ENCODE data around the gene MAPK9. TPM values are rescaled to one million over a fixed set of nuclear protein-coding genes. Genes with fewer than 3 reads are reported as not detected.

The MAPK9 gene
- total RNA-seq, 2 experiments from 2014 or later: 19.9 to 42.1 TPM

- Histone ChIP-seq H4K20me1 (ENCODE audit: insufficient read depth, low read length) (no peaks in the 10 kb centered on the region), H3K4me1 (ENCODE audit: insufficient read depth, low read length, poor library complexity, severe bottlenecking) (no peaks in the 10 kb centered on the region), H3K9me2 (ENCODE audit: insufficient read depth, low read length) (no peaks in the 10 kb centered on the region), H3K4me3 (ENCODE audit: low read depth, low read length, poor library complexity, severe bottlenecking) (no peak overlapping the region), H3K27ac (ENCODE audit: low read depth, low read length, poor library complexity, severe bottlenecking) (no peak overlapping the region), H3K4me2 (ENCODE audit: low read length) (no peak overlapping the region), H3K36me3 (ENCODE audit: insufficient read depth, low read length) (peaks cover 47% of the 10 kb centered on the region), H2AFZ (ENCODE audit: low read length) (no peak overlapping the region), H3K9me3 (ENCODE audit: low read length) (no peaks in the 10 kb centered on the region), H3K79me2 (ENCODE audit: insufficient read depth, low read depth, low read length) (no peaks in the 10 kb centered on the region)
- intact Hi-C loops (cut with micrococcal nuclease; ENCODE audit: unreplicated experiment): no loop called here
- no peak for DNase-seq (ENCODE audit: low spot score)
- BruUV-seq (replicated peaks): no TSS peak
- no peak for TF ChIP-seq EZH2phosphoT487 (IDR thresholded peaks at IDR 0.05; ENCODE audit: borderline replicate concordance, low read depth, low read length)
- TF ChIP-seq, protein P1, sequence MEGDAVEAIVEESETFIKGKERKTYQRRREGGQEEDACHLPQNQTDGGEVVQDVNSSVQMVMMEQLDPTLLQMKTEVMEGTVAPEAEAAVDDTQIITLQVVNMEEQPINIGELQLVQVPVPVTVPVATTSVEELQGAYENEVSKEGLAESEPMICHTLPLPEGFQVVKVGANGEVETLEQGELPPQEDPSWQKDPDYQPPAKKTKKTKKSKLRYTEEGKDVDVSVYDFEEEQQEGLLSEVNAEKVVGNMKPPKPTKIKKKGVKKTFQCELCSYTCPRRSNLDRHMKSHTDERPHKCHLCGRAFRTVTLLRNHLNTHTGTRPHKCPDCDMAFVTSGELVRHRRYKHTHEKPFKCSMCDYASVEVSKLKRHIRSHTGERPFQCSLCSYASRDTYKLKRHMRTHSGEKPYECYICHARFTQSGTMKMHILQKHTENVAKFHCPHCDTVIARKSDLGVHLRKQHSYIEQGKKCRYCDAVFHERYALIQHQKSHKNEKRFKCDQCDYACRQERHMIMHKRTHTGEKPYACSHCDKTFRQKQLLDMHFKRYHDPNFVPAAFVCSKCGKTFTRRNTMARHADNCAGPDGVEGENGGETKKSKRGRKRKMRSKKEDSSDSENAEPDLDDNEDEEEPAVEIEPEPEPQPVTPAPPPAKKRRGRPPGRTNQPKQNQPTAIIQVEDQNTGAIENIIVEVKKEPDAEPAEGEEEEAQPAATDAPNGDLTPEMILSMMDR (conservative IDR thresholded peaks at IDR 0.05; ENCODE audit: low read length): no peak
- CTCF ChIA-PET (ENCODE audit: unreplicated experiment): interaction anchor here (0.7 kb wide), 1 partner anchor 122 kb away, joined by 3 read pairs; no protein-coding TSS in a partner anchor
- POLR2A ChIA-PET: interaction anchor here (0.7 to 1.5 kb wide), 2 partner anchors 8 to 31 kb away, joined by 3 to 4 read pairs; no protein-coding TSS in a partner anchor
These were observed 57.6 kb downstream of the MAPK9 start for GRCh38 chr5:180234271-180234670.

GRCh38 chr5:180233729-180234128 lies 58.2 kb downstream of the MAPK9 start:
- Histone ChIP-seq H3K4me3 (ENCODE audit: low read depth, low read length, poor library complexity, severe bottlenecking) (no peak overlapping the region), H3K4me1 (ENCODE audit: insufficient read depth, low read length, poor library complexity, severe bottlenecking) (no peaks in the 10 kb centered on the region), H2AFZ (ENCODE audit: low read length) (no peak overlapping the region), H3K9me3 (ENCODE audit: low read length) (no peaks in the 10 kb centered on the region), H3K27ac (ENCODE audit: low read depth, low read length, poor library complexity, severe bottlenecking) (no peak overlapping the region), H3K4me2 (ENCODE audit: low read length) (no peak overlapping the region), H3K79me2 (ENCODE audit: insufficient read depth, low read depth, low read length) (no peaks in the 10 kb centered on the region), H3K9me2 (ENCODE audit: insufficient read depth, low read length) (no peaks in the 10 kb centered on the region), H3K36me3 (ENCODE audit: insufficient read depth, low read length) (peaks cover 42% of the 10 kb centered on the region), H4K20me1 (ENCODE audit: insufficient read depth, low read length) (no peaks in the 10 kb centered on the region)
- TF ChIP-seq EZH2phosphoT487 (IDR thresholded peaks at IDR 0.05; ENCODE audit: borderline replicate concordance, low read depth, low read length): no peak
- TF ChIP-seq, protein P1 (conservative IDR thresholded peaks at IDR 0.05; ENCODE audit: low read length): no peak
- no TSS peak for BruUV-seq (replicated peaks)
- intact Hi-C loops (cut with micrococcal nuclease; ENCODE audit: unreplicated experiment): no loop called here
- DNase-seq (ENCODE audit: low spot score): no peak
- CTCF ChIA-PET (ENCODE audit: unreplicated experiment): interaction anchor here (0.7 kb wide), 1 partner anchor 121 kb away, joined by 3 read pairs; no protein-coding TSS in a partner anchor
- POLR2A ChIA-PET: no interaction called here

DNA sequence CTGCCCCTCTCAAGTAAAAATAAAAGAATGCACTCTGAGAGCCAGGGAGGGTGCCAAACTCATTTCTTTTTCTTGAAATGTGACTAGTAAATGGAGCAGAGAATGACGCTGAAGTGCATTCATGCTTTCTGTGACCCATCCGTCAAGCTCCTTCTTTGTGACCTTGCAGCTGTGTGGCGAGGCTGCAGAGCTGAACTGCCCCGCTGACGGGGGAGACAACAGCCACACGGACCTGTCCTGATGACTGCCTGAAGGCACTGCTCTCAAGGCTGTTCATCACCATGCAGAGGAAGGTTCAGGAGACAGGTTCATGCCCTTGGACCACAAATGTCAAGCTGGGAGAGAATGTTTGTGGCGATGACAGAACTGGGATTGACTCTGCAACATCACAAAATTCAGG lies 61.9 kb downstream of the MAPK9 start:
- no peak overlapping the region for H3K27ac ChIP-seq (ENCODE audit: low read depth, low read length, poor library complexity, severe bottlenecking)
- TF ChIP-seq, protein P1 (conservative IDR thresholded peaks at IDR 0.05; ENCODE audit: low read length): no peak
- no peak for TF ChIP-seq EZH2phosphoT487 (IDR thresholded peaks at IDR 0.05; ENCODE audit: borderline replicate concordance, low read depth, low read length)
- peaks cover 11% of the 10 kb centered on the region; the same call in 1 of the 2 replicates for H3K36me3 ChIP-seq (ENCODE audit: insufficient read depth, low read length)
- DNase-seq (ENCODE audit: low spot score): no peak
- H3K9me2 ChIP-seq (ENCODE audit: insufficient read depth, low read length): no peaks in the 10 kb centered on the region
- no peak overlapping the region for H2AFZ ChIP-seq (ENCODE audit: low read length)
- H4K20me1 ChIP-seq (ENCODE audit: insufficient read depth, low read length): no peaks in the 10 kb centered on the region
- H3K79me2 ChIP-seq (ENCODE audit: insufficient read depth, low read depth, low read length): no peaks in the 10 kb centered on the region
- ChIA-PET POLR2A (interaction anchor here (0.6 kb wide), 1 partner anchor 46 kb away, joined by 3 read pairs; no protein-coding TSS in a partner anchor), CTCF (ENCODE audit: unreplicated experiment) (no interaction called here)
- no peaks in the 10 kb centered on the region for H3K9me3 ChIP-seq (ENCODE audit: low read length)
- H3K4me3 ChIP-seq (ENCODE audit: low read depth, low read length, poor library complexity, severe bottlenecking): no peak overlapping the region
- BruUV-seq (replicated peaks): no TSS peak
- intact Hi-C loops (cut with micrococcal nuclease; ENCODE audit: unreplicated experiment): no loop called here
- no peaks in the 10 kb centered on the region for H3K4me1 ChIP-seq (ENCODE audit: insufficient read depth, low read length, poor library complexity, severe bottlenecking)
- no peak overlapping the region for H3K4me2 ChIP-seq (ENCODE audit: low read length)

All from OCI-LY7 (cell line).